ENCODE measurements around the gene INHBB.

GRCh38 chr2:120342446-120342845 lies 3.5 kb upstream of the INHBB start:
- TF ChIP-seq, protein P1, sequence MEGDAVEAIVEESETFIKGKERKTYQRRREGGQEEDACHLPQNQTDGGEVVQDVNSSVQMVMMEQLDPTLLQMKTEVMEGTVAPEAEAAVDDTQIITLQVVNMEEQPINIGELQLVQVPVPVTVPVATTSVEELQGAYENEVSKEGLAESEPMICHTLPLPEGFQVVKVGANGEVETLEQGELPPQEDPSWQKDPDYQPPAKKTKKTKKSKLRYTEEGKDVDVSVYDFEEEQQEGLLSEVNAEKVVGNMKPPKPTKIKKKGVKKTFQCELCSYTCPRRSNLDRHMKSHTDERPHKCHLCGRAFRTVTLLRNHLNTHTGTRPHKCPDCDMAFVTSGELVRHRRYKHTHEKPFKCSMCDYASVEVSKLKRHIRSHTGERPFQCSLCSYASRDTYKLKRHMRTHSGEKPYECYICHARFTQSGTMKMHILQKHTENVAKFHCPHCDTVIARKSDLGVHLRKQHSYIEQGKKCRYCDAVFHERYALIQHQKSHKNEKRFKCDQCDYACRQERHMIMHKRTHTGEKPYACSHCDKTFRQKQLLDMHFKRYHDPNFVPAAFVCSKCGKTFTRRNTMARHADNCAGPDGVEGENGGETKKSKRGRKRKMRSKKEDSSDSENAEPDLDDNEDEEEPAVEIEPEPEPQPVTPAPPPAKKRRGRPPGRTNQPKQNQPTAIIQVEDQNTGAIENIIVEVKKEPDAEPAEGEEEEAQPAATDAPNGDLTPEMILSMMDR (IDR thresholded peaks at IDR 0.05) = no peak
- TF ChIP-seq POLR2A (IDR thresholded peaks at IDR 0.05) = no peak

All from heart left ventricle (tissue), 13 donors.